HepG2 (cell line): ENCODE results near the gene DUSP22. TPM values are rescaled to one million over a fixed set of nuclear protein-coding genes. Genes with fewer than 3 reads are reported as not detected.

Experiments
- ATAC-seq: fragments of 200-7000 bp; cut with Tn5 transposase; 3 replicates; pipeline ENCODE4 v1.9.1; 2020; ENCODE audit warnings: mild to moderate bottlenecking, moderate library complexity
- BruUV-seq: library from RNA; stranded (reverse); fragments of 400-500 nt; replicated peaks from 2 replicates; lab custom pipeline; 2021; lab: Mats Ljungman, UMichigan
- CTCF ChIA-PET: fragments of 300-600 bp; formaldehyde crosslinking; extraction: SDS; loops from one replicate; lab custom pipeline; 2021; ENCODE audit warnings: low total read pairs, inconsistent platforms, low intra/inter-chr PET ratio; lab: Yijun Ruan, JAX
- POLR2A ChIA-PET: fragments of 350-600 bp; sonication (Branson Sonifier 250); formaldehyde crosslinking; loops from one replicate; lab custom pipeline; 2020; ENCODE audit warnings: antibody characterized with exemption, inconsistent platforms; lab: Yijun Ruan, JAX
- DNase-seq: peaks from one replicate; pipeline ENCODE4 v3.0.0-alpha.2; 2015; ENCODE audit warnings: low spot score
- FAIRE-seq: peaks from 3 replicates; lab custom pipeline; 2011; peaks lifted over from hg19 to GRCh38; lab: Jason Lieb, UNC
- H2AFZ ChIP-seq: one replicate; pipeline ENCODE4 v1.6.1; 2011; ENCODE audit warnings: low read length, inconsistent platforms
- H3K27ac ChIP-seq: fragments of 300-600 bp; 3 replicates; pipeline ENCODE4 v1.8.0; 2011; ENCODE audit warnings: mixed run types, mild to moderate bottlenecking, mixed read lengths, low read length, inconsistent platforms; ENCODE audit not compliant: insufficient read depth; ENCODE audit errors: extremely low read length
- H3K27me3 ChIP-seq, 2 experiments: fragments of 200-600 bp in 1 of 2; 2 replicates in 1 of 2; 3 replicates in 1 of 2; pipeline versions ENCODE4 v1.6.0 to v1.8.0; 2011; ENCODE audit warnings: low read length in 2 of 2, mild to moderate bottlenecking in 2 of 2, moderate library complexity in 2 of 2, inconsistent platforms in 1 of 2; ENCODE audit not compliant: insufficient read depth in 2 of 2, control insufficient read depth in 1 of 2
- H3K36me3 ChIP-seq, 2 experiments: fragments of 200-600 bp in 1 of 2; replicated peaks in 1 of 2; 2 replicates in 1 of 2; 3 replicates in 1 of 2; pipeline versions ENCODE4 v1.5.1 to v1.8.0; 2011; ENCODE audit warnings: low read length in 2 of 2, inconsistent platforms in 1 of 2; ENCODE audit not compliant: insufficient read depth in 2 of 2, control insufficient read depth in 1 of 2
- H3K4me1 ChIP-seq: 2 replicates; pipeline ENCODE4 v1.5.1; 2012; ENCODE audit warnings: low read length, inconsistent platforms; ENCODE audit not compliant: insufficient read depth
- H3K4me2 ChIP-seq: 2 replicates; pipeline ENCODE4 v1.6.0; 2011; ENCODE audit warnings: low read depth, low read length, inconsistent platforms
- H3K4me3 ChIP-seq, 3 experiments: fragments of 200-600 bp in 1 of 3; sonication (generic), shearing (Covaris generic) in 1 of 3; replicated peaks in 1 of 3; 2 replicates each; pipeline ENCODE4 v1.5.1; 2011 to 2016; ENCODE audit warnings: low read length in 3 of 3, inconsistent platforms in 2 of 3, low read depth in 2 of 3, mild to moderate bottlenecking in 2 of 3, control low read depth in 1 of 3, mixed read lengths in 1 of 3; ENCODE audit not compliant: insufficient read depth in 1 of 3
- H3K79me2 ChIP-seq: one replicate; pipeline ENCODE4 v1.6.1; 2011; ENCODE audit warnings: low read length, inconsistent platforms; ENCODE audit not compliant: insufficient read depth
- H3K9ac ChIP-seq: 2 replicates; pipeline ENCODE4 v1.6.0; 2011; ENCODE audit warnings: mild to moderate bottlenecking, low read depth, low read length, inconsistent platforms; ENCODE audit not compliant: insufficient read depth
- H3K9me3 ChIP-seq: 2 replicates; pipeline ENCODE4 v1.5.1; 2012; ENCODE audit warnings: mild to moderate bottlenecking, low read length
- H4K20me1 ChIP-seq: 2 replicates; pipeline ENCODE4 v1.6.0; 2011; ENCODE audit warnings: inconsistent platforms, mild to moderate bottlenecking, low read length, moderate library complexity; ENCODE audit not compliant: insufficient read depth
- MNT ChIP-seq: fragments of 450-650 bp; IDR thresholded peaks from 2 replicates; pipeline ENCODE4 v1.6.1; 2016
- ONECUT2 ChIP-seq: sonication (generic); formaldehyde crosslinking; IDR thresholded peaks from 2 replicates; pipeline ENCODE4 v1.4.0; 2020; ENCODE audit warnings: missing genetic modification reagents
- SIN3A ChIP-seq: IDR thresholded peaks from 2 replicates; pipeline ENCODE4 v1.6.1; 2011; ENCODE audit warnings: low read depth, mild to moderate bottlenecking, control low read depth, low read length, borderline replicate concordance
- SMC3 ChIP-seq: IDR thresholded peaks from 2 replicates; pipeline ENCODE4 v1.6.1; 2011; ENCODE audit warnings: low read length, improper control_type of control experiment
- WGBS: methylation state at CpG from one replicate; pipeline ENCODE4 v1.1.6; 2017; ENCODE audit warnings: low lambda C conversion rate; 5-methylcytosine and 5-hydroxymethylcytosine counted together
- in situ Hi-C: cut with HindIII; loops from 2 replicates; pipeline ENCODE4 v1.10.0; 2017; ENCODE audit warnings: low pct_unique_long_range_greater_than_20kb; ENCODE audit not compliant: extremely low pct_ligation_motif_present
- intact Hi-C: fragments of 100-400 bp; cut with micrococcal nuclease; formaldehyde crosslinking; loops from one replicate; pipeline ENCODE4 v1.10.0; 2022; ENCODE audit not compliant: unreplicated experiment
- polyA plus RNA-seq, 8 experiments: library from polyadenylated mRNA; depleted of rRNA in 3 of 8; stranded (reverse) in 7 of 8; unstranded in 1 of 8; fragments of >200 nt; fragmentation: Illumina TruSeq in 4 of 8; extraction: Trizol in 4 of 8; gene quantifications; 2 replicates each; pipeline versions ENCODE4 v1.2.1 to v1.2.3, GENCODE V29; 2011 to 2016; ENCODE audit warnings: low read depth in 4 of 8, missing spikeins in 1 of 8, mixed read lengths in 1 of 8; ENCODE audit not compliant: insufficient read depth in 1 of 8
- total RNA-seq, 5 experiments: library from RNA; depleted of rRNA; stranded (reverse); fragments of >200 nt; fragmentation: Illumina TruSeq; extraction: Trizol; gene quantifications; 2 replicates each; pipeline ENCODE4 v1.2.3, GENCODE V29; 2016; ENCODE audit warnings: low read depth in 1 of 5
- TF ChIP-seq, protein P1 (sequence below): fragments of 450-650 bp; IDR thresholded peaks from 2 replicates; pipeline ENCODE4 v1.6.1; 2017

DUSP22 gene
- total and polyA plus RNA-seq, 2 of the 13 experiments (the other 11 are each of a cell fraction or from before 2014, with no cell fraction given): 20.2 to 32.8 TPM

GRCh38 chr6:317060-317447 is 24.8 kb downstream of the DUSP22 start:
- CTCF ChIA-PET: no interaction called here

More at GRCh38 chr6:317060-317447, 24.8 kb downstream of the DUSP22 start:
- H3K9me3 ChIP-seq: no peaks in the 10 kb centered on the region
- no peak overlapping the region for H3K27ac ChIP-seq
- ATAC-seq (no peak), DNase-seq (no peak), FAIRE-seq (no peak)
- in situ Hi-C loops (no loop called here), intact Hi-C loops (no loop called here)
- POLR2A ChIA-PET: no interaction called here
- no peak overlapping the region for H2AFZ ChIP-seq
- H3K27me3 ChIP-seq: no peaks in the 10 kb centered on the region; a peak in 3 of 5 replicates
- H3K4me2 ChIP-seq: no peak overlapping the region
- no peak for TF ChIP-seq SMC3
- peak; percentile 74 for TF ChIP-seq MNT
- no peak for TF ChIP-seq ONECUT2 (CRISPR knock-in tag)
- TF ChIP-seq SIN3A: no peak
- TF ChIP-seq, protein P1, sequence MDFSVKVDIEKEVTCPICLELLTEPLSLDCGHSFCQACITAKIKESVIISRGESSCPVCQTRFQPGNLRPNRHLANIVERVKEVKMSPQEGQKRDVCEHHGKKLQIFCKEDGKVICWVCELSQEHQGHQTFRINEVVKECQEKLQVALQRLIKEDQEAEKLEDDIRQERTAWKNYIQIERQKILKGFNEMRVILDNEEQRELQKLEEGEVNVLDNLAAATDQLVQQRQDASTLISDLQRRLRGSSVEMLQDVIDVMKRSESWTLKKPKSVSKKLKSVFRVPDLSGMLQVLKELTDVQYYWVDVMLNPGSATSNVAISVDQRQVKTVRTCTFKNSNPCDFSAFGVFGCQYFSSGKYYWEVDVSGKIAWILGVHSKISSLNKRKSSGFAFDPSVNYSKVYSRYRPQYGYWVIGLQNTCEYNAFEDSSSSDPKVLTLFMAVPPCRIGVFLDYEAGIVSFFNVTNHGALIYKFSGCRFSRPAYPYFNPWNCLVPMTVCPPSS: no peak
- H3K9ac ChIP-seq: no peak overlapping the region
- 53% methylated on average over 7 of the region's 7 CpGs for WGBS
- no peaks in the 10 kb centered on the region for H3K79me2 ChIP-seq
- H4K20me1 ChIP-seq: no peaks in the 10 kb centered on the region
- no peaks in the 10 kb centered on the region for H3K4me1 ChIP-seq
- H3K36me3 ChIP-seq: 0 out of 5 replicates have a peak, but pooled peaks cover 2 to 3% of the 10 kb centered on the region in 2 experiments
- no TSS peak for BruUV-seq
- no peak overlapping the region for H3K4me3 ChIP-seq
